GF-D8 (cell line): ENCODE measurements around the gene PPP6C.
"Not testable (repeated sequence)": the region's sequence is repeated elsewhere in the genome, so short reads cannot be mapped to it uniquely, and the experiment has no call there.

Experiments
- DNase-seq: peaks from one replicate; lab custom pipeline; 2025; lab: John Stamatoyannopoulos, UW

The PPP6C gene

GRCh38 chr9:125181756-125182155 lies 7.8 kb downstream of the PPP6C start:
- DNase-seq = not testable (repeated sequence)

DNA sequence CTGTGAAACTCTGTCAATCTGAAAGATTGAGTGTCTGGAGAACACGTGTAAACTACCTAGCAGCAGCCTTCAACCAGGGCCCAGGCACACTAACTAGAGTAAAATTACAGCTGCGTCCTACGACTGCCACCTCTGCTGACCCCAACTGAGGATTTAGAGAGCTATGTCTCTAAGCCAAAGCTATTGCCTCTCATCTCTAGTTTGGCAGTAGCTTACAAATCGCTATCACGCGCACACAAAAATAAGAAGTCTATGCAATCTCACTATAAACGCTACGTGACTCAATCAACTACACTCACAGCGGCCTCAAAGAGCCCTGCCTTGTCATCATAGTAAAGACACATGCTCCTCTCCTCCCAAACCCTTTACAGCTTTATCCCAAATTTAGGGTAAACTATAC lies 8.7 kb downstream of the PPP6C start:
- no peak for DNase-seq

GRCh38 chr9:125179776-125180175 lies 9.8 kb downstream of the PPP6C start:
- not testable (repeated sequence) for DNase-seq

DNA sequence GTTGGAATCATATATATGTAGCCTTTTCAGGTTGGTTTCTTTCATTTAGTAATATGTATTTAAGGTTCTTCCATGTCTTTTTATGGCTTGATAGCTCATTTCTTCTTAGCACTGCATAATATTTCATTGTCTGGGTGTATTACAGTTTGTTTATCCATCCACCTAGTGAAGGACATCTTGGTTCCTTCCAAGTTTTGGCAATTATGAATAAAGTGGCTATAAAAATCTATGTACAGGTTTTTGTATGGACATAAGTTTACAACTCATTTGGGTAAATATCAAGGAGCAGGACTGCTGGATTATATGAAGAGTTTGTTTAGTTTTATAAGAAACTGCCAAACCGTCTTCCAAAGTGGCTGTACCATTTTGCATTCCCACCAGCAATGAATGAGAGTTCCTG lies 11.7 kb downstream of the PPP6C start:
- no peak for DNase-seq

DNA sequence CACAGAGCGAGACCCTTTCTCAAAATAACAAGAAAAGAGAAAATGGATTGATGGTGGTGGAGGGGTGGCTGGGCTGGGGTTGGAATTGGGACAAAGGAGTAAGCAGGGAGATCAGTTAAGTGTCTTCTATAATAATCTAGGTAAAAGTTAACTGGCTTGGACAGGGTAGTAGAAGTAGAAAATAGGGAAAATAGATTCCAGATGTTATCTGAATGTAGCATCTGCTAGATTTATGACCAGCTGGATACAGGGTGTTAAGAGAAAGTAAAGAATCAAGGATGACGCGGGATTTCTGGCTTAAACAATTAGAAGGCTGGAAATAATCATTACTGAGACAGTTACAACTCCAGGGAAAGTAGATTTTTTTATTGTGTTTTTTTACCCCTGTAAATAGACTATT lies 13.0 kb downstream of the PPP6C start:
- no peak for DNase-seq

DNA sequence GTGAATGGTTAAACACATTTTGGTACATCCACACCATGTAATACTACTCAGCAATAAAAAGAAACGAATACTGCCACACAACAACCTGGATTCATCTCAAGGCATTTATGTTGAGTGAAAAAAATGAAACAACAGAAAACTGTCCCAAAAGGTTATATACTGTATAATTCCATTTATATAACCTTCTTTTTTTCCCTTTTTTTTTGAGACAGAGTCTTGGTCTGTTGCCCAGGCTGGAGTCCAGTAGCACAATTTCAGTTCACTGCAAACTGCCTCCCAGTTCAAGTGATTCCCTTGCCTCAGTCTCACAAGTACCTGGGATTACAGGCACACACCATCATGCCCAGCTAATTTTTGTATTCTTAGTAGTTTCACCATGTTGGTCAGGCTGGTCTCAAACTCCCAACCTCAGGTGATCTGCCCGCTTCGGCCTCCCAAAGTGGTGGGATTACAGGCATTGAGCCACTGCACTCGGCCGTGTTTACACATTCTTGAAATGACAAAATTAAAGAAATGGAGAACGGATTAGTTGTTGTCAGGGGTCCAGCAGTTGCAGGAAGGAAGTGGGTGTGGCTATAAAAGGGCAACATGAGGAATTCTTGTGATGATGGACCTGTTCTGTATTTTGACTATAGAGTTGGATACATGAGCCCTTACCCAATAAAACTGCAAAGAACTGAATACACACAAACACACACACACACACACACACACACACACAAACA lies 17.4 kb downstream of the PPP6C start:
- peak; percentile 8 for DNase-seq

GRCh38 chr9:125169895-125170294 lies 19.7 kb downstream of the PPP6C start:
- DNase-seq = no peak

DNA sequence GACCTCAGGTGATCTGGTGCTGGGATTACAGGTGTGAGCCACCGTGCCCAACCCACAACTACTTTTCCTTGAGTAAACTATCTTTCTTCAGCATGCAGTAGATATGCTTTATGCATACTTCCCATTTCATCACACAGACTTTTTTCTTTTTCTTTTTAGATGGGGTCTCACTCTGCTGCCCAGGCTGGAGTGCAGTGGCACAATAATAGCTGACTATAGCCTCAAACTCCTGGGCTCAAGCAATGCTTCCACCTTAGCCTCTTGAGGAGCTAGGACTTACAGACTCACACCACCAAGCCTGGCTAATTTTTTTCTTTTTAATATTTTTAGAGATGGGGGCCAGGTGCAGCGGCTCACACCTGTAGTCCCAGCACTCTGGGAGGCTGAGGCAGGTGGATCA lies 22.8 kb downstream of the PPP6C start:
- DNase-seq = no peak

DNA sequence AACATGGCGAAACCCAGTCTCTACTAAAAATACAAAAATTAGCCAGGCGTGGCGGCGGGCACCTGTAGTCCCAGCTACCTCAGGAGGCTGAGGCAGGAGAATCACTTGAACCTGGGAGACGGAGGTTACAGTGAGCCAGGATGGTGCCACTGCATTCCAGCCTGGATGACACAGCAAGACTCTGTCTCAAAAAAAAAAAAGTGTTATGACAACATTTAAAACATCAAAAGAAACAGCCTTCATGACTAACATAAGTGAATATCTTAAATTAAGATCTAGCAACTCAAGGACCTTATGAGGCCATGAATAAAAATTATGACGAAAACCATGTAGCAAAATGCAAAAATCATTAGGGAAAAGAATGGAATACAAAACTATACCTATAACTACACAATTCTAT lies 26.7 kb downstream of the PPP6C start:
- not testable (repeated sequence) for DNase-seq

- DNase-seq = no peak
Observed at GRCh38 chr9:125161284-125161918, 28.2 kb downstream of the PPP6C start.

DNA sequence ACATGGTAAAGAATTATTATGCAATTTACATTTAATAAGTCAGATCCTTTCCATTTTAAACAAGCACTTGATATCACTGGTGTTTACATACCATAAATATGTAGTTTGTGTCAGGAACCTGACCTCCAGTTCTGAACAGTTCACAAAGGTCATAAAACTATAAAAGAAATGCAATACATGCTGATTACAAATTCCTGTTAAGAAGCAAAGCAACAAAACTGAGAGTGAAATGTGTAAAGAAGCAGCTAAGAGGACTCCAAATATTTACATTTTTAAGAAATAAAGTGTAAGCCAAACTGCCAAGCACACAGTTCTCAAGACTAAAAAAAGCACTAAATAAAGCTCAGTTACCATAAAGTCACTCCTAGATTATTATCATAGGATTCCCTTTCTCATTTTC lies 28.9 kb downstream of the PPP6C start:
- DNase-seq = no peak

DNA sequence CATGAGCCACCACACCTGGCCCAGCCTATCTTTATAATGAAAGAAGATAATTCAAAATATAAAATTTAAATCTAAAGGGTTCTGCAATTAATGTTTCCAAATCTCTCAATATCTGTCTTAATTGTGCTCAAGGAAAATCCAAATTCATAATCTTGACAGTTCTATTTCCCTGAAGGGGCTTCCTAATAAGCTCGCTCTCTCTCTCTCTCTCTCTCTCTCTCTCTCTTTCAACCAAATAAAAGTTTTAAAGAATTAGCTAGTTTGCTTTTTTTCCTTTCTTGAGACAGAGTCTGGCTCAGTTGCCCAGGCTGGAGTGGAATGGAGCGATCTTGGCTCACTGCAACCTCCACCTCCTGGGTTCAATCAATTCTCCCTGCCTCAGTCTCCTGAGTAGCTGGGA lies 33.1 kb downstream of the PPP6C start:
- DNase-seq = no peak

DNA sequence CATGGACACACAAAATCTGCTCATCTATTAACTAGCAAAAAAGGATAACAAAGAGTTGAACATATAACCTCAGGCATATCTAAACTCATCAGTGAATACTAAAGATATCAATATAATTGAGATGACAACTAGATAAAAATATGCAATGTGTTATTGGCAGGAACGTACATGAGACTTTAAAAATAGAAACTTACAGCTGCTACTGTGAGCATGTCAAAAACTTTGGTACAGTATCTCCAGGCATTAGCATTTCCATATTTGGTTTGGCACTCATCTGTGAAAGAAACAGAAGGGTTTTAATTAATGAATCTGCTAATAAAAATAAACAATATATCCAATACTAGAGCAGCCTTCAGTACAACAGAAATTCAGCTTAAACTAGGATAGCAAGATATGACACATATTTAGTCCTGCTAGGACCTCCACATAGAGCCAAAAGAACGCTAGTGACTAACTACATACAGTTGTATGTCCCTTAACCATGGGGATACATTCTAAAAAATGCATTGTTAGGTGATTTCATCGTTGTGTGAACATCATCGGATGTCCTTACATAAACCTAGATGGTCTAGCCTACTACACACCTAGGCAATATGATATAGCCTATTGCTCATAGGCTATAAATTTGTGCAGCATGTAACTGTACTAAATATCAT lies 35.8 kb downstream of the PPP6C start:
- DNase-seq = no peak

DNA sequence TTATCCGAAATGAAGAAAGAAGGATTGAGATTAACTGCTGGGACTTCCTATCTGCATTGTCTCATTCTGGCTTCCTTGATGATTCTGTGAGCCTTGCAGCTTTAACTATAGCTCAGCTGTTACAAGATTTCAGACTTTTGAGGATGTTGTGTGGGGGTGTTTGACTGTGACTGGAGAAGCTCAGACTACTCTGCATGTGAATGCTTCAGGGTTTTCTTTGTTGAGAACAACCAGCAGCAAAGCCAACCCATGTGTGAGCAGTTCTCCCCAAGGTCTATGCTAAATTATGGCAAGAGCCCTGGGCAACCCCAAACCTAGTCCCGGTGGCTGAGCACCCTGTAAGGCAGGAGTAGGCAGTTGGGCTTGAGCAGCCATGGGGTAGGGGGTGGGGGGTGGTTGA lies 37.9 kb downstream of the PPP6C start:
- no peak for DNase-seq

GRCh38 chr9:125150349-125151245 lies 39.0 kb downstream of the PPP6C start:
- no peak for DNase-seq

GRCh38 chr9:125147401-125147951 lies 42.1 kb downstream of the PPP6C start:
- DNase-seq = no peak

GRCh38 chr9:125146247-125146646 lies 43.4 kb downstream of the PPP6C start:
- DNase-seq = no peak

DNA sequence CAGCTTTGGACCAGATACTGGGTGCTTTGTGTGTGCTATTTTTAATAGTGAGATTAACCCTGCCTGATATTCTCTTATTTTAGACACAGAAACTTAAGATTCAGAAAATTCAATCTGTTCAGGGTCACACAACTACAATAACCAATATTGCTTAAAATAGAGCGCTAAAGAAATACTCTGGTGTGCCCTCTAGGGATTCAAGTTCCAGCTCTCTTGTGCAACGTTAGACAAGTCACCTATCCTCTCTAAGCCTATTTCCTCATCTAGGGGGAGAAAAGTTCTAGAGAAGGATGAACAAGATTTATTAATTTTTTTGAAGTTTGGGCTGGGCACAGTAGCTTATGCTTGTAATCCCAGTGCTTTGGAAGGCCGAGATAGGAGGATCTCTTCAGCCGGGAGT lies 44.2 kb downstream of the PPP6C start:
- DNase-seq = peak; percentile 17

- DNase-seq = peak; percentile 95
Observed at GRCh38 chr9:125143377-125144090, 46.1 kb downstream of the PPP6C start, which contains the start of gene SCAI. SCAI (minus strand) TSS chr9:125143528; CDS start chr9:125143437, 91 bp downstream.

DNA sequence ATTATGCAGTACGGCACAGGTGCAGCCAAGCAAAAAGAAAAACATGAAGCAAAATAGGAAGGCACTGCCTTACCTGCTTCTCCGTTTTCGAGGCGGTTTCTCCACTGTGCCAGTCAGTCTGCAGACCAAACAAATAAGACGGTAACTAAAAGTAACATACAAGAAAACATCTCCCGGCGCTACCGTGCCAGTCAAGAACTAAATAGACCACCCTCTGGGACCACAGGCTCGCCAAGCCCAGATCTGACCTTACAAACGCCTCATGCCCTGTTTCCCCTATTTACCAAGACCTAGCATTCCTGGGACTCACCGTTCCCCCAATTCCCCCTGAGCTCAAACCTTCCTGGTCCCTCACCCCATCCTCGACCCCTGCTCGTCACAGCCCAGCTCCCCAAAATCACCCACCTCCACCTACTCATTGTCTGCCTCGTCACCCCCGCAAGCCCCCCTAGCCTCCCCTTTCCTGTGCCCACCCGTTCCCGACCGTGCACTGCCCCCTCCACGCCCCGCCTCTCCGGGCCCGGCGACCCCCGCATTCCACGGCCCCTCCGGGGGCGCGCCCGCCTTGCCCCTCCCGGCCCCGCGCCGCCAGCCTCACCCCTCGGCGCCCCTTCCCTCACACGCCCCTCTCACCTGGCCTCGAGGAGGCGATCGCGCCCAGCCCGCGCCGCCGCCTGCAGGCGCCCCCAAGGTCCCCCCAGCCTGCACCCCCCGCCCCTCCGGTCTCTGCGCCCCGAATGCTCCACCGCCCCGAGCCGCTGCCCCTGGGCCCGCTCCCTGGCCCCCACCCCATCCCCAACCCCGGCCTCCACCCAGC lies 46.8 kb downstream of the PPP6C start:
- no peak for DNase-seq
